GM21526 (cell line): ENCODE measurements around the gene KDM5A.
"Not testable (repeated sequence)": the region's sequence is repeated elsewhere in the genome, so short reads cannot be mapped to it uniquely, and the experiment has no call there.

Experiments used
- ATAC-seq: cut with Tn5 transposase; IDR thresholded peaks from one replicate; pipeline ENCODE4 v1.9.1; 2021; ENCODE audit warnings: moderate library complexity; ENCODE audit not compliant: unreplicated experiment, low FRiP score

The KDM5A gene

DNA sequence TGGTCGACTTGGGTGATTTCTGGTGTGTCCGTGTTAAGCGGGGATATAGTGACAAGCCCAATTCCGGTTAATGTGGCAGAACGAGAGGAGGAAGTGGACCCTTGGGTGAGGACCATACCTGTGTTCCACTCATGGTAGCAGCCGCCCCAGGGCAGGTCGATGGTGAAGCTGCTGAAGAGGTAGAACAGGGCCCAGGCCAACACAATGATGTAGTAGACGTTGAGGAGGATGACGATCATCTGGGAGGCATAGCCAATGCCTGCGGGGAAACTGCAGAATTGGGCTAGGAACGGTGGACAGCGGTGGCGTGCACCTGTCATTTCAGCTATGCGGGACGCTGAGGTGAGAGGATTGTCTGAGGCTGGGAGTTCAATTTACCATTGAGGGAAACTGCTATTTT lies 146.6 kb downstream of the KDM5A start:
- no peak for ATAC-seq

DNA sequence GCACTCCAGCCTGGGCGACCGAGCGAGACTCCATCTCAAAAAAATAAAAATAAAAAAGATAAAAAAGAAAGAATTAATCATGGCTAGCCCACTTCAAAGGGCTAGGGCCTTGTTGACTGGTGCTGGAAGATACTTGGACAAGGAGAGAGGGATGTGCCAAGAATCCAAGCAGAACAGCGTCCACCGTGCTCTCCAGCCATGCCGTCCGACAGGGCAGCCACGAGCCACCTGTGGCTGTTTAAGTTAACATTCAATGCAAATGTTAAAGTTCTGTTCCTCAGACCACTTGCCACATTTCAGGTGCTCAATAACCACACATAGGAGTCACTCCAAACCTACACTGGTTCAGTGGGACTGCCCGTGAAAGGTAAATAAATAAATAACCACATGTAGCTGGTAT lies 147.9 kb downstream of the KDM5A start:
- ATAC-seq: no peak

DNA sequence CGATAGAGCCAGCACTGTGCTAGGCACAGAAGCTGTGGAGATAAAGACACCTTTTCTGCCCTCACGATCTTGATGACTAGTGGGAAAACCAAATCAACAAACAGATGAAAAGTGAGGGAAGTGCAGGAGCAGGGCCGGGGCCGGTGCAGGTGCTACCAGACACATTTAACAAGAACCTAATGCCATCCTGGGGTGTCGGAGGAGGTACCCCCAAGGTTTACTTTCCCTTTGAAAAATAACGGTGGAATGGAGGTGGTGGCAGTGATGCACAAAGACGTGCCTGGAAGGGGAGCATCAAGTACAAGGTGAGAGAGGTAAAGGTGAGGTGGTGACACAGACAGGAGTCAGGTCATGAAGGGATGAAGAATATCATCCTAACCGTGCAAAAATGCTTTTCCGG lies 148.6 kb downstream of the KDM5A start:
- no peak for ATAC-seq

DNA sequence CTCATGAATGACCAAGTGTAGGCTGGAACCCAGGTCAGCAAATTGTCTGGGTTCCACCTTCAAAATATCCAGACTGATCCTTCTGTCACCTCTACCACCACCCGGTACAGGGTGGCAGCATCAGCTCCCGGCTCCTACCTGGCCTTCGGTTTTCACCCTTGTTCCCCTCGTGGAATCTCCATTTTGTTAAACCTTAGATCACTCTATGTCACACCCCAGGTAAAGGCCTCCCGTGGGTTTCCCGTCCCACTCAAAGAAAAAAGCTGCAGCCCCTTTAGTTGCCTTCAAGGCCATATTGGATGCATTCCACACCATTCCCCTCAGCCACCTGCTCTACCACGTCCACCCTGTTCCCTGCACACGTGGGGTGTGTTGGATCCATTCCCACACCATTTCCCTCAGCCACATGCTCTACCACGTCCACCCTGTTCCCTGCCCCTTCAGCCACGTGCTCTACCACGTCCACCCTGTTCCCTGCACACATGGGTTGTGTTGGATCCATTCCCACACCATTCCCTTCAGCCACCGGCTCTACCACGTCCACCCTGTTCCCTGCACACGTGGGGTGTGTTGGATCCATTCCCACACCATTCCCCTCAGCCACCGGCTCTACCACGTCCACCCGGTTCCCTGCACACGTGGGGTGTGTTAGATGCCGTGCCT lies 150.3 kb downstream of the KDM5A start:
- ATAC-seq: no peak

DNA sequence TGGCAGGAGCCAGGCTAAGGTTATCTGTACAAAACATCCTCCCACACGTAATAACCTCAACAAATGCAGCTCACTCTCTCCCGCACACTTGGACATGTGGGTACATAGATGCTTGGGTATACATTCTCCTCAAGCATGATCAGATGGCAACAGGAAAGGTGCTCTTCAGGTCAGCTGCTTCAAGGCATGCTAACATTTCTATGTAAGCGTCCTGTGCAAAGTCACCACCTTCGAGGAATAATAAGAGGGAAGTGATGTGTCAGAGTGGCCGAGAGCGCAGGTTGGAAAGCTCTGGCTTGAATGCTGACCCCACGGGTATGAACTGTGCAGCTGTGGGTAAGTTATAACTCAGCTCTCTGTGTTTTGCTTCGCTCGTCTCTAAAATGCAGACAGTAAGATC lies 151.0 kb downstream of the KDM5A start:
- no peak for ATAC-seq

DNA sequence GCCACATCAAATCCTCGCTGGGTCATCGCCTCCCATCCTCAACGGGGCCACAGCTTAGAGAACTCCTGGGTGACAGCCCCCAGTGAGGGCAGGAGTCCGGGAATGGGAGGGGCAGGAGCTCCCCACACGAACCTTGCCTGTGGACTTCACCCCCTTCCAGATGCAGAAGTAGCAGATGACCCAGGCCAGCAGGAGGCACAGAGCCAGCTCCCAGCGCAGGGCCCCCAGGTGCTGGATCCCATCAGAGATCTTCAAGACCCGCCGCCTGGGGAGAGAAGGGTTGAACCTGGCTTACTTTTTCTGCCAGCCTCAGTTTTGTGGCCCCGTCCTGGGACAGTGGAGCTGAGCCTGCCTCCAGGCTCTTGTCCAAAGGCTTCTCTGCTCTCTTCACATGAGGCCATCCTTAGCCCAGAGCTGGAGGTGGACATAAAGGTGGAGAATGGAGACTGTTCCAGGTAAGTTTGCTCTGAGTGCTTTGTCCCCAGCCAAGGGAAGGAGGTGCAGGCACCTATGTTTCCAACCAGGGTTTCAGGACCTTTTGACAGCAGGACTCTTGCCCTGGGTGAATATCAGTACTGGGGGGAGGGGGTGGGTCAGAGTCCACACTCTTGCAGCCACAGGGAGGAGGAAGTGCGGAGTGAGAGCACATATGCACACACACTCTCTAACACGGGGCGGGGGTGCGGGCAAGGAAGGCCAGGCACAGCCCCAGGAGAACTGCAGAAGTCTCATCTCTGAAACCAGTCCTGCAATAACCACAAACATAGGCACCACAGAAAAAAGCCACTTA lies 151.9 kb downstream of the KDM5A start:
- no peak for ATAC-seq

DNA sequence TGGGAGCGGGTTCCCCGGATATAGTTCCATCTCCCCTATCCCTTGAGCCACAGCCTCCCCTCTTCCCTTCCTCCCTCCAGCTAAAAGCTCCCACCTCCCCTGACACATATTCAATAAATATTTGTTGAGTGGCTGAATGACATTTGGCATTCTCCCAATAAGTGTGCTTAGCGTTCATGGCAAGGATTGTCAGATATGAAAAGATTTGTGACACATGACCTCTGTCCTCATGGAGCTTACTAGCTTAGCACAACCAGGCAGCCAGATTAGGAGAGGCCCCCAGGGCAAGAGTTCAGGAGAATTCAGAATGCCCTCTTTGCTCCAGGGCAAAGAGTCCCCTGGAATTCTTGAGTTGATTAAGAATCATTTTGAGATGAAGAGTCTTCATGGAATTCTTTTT lies 152.7 kb downstream of the KDM5A start:
- ATAC-seq: no peak

DNA sequence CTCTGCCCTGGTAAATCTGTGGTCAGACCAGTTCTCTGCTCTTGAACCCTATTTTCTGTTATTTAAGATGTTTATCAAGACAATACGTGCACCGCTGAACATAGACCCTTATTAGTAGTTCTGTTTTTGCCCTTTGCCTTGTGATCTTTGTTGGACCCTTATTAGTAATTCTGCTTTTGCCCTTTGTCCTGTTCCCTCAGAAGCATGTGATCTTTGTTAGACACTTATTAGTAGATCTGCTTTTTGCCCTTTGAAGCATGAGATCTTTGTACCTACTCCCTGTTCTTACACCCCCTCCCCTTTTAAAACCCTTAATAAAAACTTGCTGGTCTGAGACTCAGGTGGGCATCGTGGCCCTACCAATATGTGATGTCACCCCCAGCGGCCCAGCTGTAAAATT lies 153.2 kb downstream of the KDM5A start:
- not testable (repeated sequence) for ATAC-seq

DNA sequence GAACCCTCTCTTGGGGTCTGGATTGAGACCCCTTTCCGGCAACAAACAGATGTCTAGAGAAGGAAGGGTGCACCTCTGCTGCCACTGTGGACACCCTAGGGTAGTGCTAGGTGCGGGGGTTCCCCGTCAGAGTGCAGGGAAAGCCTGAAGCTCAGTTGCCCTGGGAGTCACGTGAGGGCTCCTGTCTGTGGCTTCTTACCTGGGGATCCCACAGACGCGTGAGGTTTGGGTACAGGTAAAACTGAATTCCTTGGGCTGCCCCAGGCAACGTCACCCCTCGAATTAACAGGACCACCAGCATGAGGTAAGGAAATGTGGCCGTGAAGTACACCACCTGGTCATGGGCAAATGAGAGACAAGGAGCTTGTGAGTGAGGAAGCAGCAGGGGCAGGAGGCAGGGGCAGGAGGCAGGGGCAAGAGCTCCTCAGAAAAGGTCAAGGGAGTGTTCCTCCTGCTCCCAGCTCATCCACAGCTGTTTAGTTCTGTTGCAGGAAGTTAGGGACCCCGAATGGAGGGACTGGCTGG lies 154.2 kb downstream of the KDM5A start:
- ATAC-seq: no peak

DNA sequence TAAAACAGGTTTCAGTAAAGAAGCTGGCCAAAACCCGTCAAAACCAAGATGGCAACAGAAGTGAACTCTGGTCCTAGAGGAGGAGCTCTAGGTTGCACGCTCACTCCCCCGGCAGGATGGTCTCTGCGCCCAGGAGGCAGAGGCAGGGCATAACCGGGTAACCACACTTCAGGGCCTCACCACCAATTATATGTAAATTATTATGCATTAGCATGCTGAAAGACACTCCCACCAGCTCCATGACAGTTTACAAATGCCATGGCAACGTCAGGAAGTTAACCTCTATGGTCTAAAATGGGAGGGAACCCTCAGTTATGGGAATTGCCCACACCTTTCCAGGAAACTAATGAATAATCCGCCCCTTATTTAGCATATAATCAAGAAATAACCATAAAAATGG lies 155.1 kb downstream of the KDM5A start:
- no peak for ATAC-seq

DNA sequence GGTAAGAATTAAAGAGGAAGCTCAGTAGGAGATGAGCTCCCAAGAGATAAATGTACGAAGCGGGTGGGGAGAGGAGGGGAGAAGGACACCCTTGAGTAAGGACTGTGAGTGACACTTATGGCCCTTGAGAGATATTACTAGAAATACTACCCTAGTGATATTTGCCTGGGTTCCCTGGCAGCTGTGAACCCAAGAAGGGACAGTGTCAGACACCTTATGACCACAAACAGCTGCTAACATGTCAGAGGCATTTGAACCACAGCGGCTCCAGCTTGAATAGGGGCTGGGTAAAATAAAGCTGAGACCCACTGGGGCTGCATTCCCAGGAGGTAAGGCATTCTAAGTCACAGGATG lies 155.5 kb downstream of the KDM5A start:
- no peak for ATAC-seq

DNA sequence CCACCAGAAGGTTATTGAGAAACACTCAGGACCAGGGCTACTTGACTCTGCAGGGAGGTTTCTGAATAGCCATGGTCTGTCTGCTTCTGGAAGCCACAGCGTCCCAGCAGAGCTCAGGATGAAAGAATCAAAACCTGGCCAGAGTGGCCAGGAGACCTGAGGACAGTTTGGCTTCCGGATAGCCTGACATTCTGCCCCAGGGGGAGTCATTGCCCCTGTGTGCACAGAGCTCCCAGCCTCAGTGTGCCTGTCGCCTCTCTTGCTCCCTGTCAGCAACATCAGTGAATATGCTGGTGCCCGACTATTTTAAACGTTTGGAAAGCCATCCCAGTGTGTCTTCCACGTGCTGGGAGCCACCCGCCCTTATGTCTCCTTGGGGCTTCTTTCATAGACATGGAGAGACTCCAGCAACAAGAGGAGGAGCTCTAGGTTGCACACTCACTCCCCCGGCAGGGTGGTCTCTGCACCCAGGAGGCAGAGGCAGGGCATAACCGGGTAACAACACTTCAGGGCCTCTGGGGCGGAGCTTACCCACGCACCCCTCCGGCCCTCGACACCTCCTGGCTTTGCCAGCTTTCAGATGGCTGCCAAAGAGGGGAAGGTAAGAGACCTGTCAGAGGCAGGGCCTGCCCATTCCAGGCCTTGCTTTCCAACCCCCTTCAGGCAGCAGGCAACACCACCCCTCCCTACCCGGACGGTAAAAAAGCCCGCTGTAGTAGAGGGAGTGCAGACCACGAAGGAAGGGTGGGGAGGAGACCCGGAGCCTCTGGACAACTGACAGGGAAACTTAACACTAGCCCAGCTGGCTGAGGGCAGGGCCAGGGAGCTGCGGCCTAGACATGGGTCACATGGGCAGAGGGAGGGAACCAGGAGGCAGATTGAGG lies 156.1 kb downstream of the KDM5A start:
- ATAC-seq: no peak

DNA sequence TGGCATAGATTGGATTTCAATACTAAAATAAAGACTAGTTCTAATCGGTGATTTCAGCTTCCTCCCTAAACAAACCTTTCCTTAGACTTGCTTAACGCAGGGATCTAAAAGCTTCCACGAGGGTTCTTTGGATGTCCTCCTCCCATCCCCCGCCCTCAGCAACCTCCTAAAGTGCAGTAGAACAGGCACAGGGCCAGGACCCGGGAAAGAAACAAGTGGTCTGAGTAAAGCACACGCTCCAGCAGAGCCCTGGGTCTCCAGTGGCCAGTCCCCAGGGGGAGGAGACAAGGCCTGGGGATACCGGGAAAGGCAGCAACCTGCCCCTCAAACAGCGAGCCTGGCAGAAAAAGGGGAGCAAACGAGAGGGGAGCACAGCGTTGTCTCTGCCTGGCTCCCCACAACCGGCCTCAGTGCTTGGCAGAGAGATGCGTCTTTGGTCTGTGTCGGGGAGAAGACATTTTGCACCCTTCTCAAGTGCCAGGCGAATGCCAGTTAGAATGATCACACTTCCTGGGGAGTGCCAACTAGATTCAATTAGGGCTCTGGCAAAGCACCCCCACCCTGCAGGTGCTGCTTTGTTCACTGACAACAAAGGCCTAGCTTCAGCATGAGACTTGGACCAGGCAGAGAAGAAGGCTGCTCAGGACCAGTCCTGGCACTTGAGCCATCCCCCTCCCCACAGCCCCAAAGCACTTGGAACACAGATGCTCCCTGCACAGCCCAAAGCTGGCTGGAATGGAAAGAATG lies 158.0 kb downstream of the KDM5A start:
- ATAC-seq: no peak
